Measurements from ENCODE around the gene GULP1. TPM values are rescaled to one million over a fixed set of nuclear protein-coding genes. Genes with fewer than 3 reads are reported as not detected.

GULP1 gene
- total and polyA plus RNA-seq, 10 of the 15 experiments (the other 5 are each of a cell fraction or from before 2014, with no cell fraction given): 0.02 to 1.3 (median 0.15) TPM; not detected in 5

- Histone ChIP-seq H3K9me3 (replicated peaks; ENCODE audit: control insufficient read depth, insufficient read depth, low read length) (no peaks in the 10 kb centered on the region), H2AFZ (ENCODE audit: control insufficient read depth, low read depth, low read length) (no peak overlapping the region), H3K4me3 (no peak overlapping the region), H3K4me2 (ENCODE audit: control insufficient read depth, insufficient read depth) (no peak overlapping the region), H3K27ac (ENCODE audit: control insufficient read depth, insufficient read depth) (no peak overlapping the region), H4K20me1 (ENCODE audit: control insufficient read depth, insufficient read depth) (no peaks in the 10 kb centered on the region; the same call in 1 of the 2 replicates), H3K9ac (ENCODE audit: control insufficient read depth, insufficient read depth, low read length) (no peak overlapping the region), H3K27me3 (replicated peaks in 1 of 2; ENCODE audit: control insufficient read depth in 2 of 2, insufficient read depth in 2 of 2, low read length in 1 of 2) (no peaks in the 10 kb centered on the region), H3K79me2 (ENCODE audit: control insufficient read depth, insufficient read depth, low read length) (no peaks in the 10 kb centered on the region), H3K4me1 (ENCODE audit: control insufficient read depth, insufficient read depth, low read length) (no peaks in the 10 kb centered on the region), H3K36me3 (ENCODE audit: control insufficient read depth in 2 of 2, insufficient read depth in 2 of 2, low read length in 1 of 2) (no peaks in the 10 kb centered on the region)
- ChIA-PET POLR2A (no interaction called here), RAD21 (ENCODE audit: unreplicated experiment) (no interaction called here), CTCF (no interaction called here), SMC1A (ENCODE audit: uncharacterized antibody, unreplicated experiment) (no interaction called here)
- DNase-seq (ENCODE audit: low read depth, low spot score) (no peak), ATAC-seq (no peak), FAIRE-seq (no peak)
- BruUV-seq (replicated peaks): no TSS peak
- intact Hi-C loops (cut with micrococcal nuclease; ENCODE audit: unreplicated experiment) (no loop called here), in situ Hi-C loops (cut with MboI) (no loop called here)
- TF ChIP-seq YBX1 (IDR thresholded peaks at IDR 0.05): no peak
- no peak for TF ChIP-seq HSF1 (IDR thresholded peaks at IDR 0.05; ENCODE audit: low read depth, low read length)
- no peak for TF ChIP-seq ZNF592 (IDR thresholded peaks at IDR 0.05)
- TF ChIP-seq HDGF (IDR thresholded peaks at IDR 0.05): no peak
- no peak for TF ChIP-seq E2F4 (IDR thresholded peaks at IDR 0.05; ENCODE audit: low read depth, low read length)
- TF ChIP-seq RELA (IDR thresholded peaks at IDR 0.05; ENCODE audit: borderline replicate concordance, partially characterized antibody): no peak
- TF ChIP-seq HCFC1 (IDR thresholded peaks at IDR 0.05; ENCODE audit: low read length): no peak
- no peak for TF ChIP-seq MLLT1 (IDR thresholded peaks at IDR 0.05)
- TF ChIP-seq ATF7 (IDR thresholded peaks at IDR 0.05; ENCODE audit: low read depth): no peak
- no peak for TF ChIP-seq RAD21 (IDR thresholded peaks at IDR 0.05; ENCODE audit: insufficient read depth, low read depth, low read length)
- no peak for TF ChIP-seq DPF2 (IDR thresholded peaks at IDR 0.05)
- TF ChIP-seq MTA2 (IDR thresholded peaks at IDR 0.05; ENCODE audit: low read depth): no peak
These were observed 99.7 kb downstream of the GULP1 start for GRCh38 chr2:188391354-188391753.
